PC-9 (cell line): ENCODE results near the gene TIMM13.

Experiments
- EZH2 ChIP-seq: fragments of 200-600 bp; sonication (generic); IDR thresholded peaks from 2 replicates; pipeline ENCODE4 v1.8.0; 2017; ENCODE audit warnings: antibody characterized with exemption, low read depth
- TF ChIP-seq, protein P1 (sequence below): fragments of 200-600 bp; sonication (generic); conservative IDR thresholded peaks from 2 replicates; pipeline ENCODE4 v1.6.1; 2017; ENCODE audit warnings: mixed run types, antibody characterized with exemption, mild to moderate bottlenecking, moderate library complexity

DNA sequence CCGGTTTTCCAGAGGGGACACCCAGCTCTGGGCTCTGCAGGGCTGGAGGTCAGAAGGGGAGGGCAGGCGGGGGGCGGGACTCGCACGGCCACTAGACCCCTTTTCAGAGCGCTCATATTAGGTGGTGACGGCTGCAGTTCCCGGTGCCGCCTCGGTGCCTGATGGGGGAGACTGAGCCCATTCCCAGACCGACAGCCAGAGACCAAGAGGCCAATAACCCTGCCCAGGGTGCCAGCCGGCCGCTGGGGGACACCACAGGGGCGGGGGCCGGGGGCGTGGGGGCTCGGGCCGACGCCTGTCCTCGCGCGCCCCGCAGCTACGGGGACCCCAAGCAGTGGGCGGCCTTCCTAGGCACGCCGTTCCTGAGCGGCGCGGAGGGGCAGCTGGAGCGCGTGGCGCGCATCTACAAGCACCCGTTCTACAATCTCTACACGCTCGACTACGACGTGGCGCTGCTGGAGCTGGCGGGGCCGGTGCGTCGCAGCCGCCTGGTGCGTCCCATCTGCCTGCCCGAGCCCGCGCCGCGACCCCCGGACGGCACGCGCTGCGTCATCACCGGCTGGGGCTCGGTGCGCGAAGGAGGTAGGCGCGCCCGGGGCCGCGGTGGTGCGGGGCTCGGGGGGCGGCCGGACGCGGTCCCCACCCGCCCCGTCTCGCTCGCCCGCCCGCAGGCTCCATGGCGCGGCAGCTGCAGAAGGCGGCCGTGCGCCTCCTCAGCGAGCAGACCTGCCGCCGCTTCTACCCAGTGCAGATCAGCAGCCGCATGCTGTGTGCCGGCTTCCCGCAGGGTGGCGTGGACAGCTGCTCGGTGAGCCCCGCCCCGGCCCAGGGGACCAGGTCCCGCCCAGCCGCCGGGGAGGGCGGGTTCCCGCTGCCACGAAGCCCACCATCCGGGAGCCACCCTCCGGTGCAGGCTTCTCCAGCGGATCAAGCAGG is 2.4 kb downstream of the TIMM13 start:
- no peak for TF ChIP-seq EZH2
- TF ChIP-seq, protein P1, sequence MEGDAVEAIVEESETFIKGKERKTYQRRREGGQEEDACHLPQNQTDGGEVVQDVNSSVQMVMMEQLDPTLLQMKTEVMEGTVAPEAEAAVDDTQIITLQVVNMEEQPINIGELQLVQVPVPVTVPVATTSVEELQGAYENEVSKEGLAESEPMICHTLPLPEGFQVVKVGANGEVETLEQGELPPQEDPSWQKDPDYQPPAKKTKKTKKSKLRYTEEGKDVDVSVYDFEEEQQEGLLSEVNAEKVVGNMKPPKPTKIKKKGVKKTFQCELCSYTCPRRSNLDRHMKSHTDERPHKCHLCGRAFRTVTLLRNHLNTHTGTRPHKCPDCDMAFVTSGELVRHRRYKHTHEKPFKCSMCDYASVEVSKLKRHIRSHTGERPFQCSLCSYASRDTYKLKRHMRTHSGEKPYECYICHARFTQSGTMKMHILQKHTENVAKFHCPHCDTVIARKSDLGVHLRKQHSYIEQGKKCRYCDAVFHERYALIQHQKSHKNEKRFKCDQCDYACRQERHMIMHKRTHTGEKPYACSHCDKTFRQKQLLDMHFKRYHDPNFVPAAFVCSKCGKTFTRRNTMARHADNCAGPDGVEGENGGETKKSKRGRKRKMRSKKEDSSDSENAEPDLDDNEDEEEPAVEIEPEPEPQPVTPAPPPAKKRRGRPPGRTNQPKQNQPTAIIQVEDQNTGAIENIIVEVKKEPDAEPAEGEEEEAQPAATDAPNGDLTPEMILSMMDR, result no peak
